SK-N-MC (cell line): ENCODE results near the gene NEUROG3.

Source experiments
- EZH2 ChIP-seq: fragments of 200-600 bp; sonication (generic); IDR thresholded peaks from one replicate; pipeline ENCODE4 v1.6.1; 2017; ENCODE audit warnings: antibody characterized with exemption
- POLR2AphosphoS5 ChIP-seq: IDR thresholded peaks from 2 replicates; pipeline ENCODE4 v1.6.1; 2012; ENCODE audit warnings: mild to moderate bottlenecking, low read depth, low read length, borderline replicate concordance

DNA sequence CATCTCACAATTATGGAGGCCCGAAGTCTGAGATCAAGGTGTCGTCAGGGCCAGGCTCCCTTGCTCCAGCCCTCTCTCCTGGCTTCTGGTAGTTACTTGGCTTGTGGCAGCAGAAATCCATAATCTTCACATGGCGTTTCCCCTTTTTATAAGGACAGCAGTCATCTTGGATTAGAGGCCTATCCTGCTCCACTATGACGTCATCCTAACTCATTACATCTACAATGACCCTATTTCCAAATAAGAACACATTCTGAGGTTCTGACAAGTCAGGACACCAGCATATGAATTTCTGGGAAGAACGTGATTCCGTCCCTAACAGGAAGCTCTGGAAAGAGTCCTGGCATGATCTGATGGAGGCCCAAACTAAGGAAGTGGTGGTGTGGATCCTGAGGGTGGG lies 35.8 kb downstream of the NEUROG3 start:
- TF ChIP-seq EZH2 = no peak
- no peak for TF ChIP-seq POLR2AphosphoS5
